ENCODE results near the gene HS3ST4.

Gene HS3ST4

GRCh38 chr16:26120729-26121128, 429.0 kb downstream of the HS3ST4 start:
- DNase-seq: no peak

GRCh38 chr16:26128296-26128695, 436.5 kb downstream of the HS3ST4 start:
- no peak for DNase-seq

GRCh38 chr16:26129997-26130396, 438.2 kb downstream of the HS3ST4 start:
- DNase-seq: no peak

- no peak for DNase-seq
Measured at GRCh38 chr16:26133416-26134093, 441.8 kb downstream of the HS3ST4 start.

- no peak for DNase-seq
Measured at GRCh38 chr16:26134588-26134987, 442.8 kb downstream of the HS3ST4 start.

- DNase-seq: no peak
Measured at GRCh38 chr16:26137956-26138355, 446.2 kb downstream of the HS3ST4 start.

- DNase-seq: no peak
Measured at GRCh38 chr16:26139091-26139490, 447.3 kb downstream of the HS3ST4 start.

GRCh38 chr16:26139884-26140283, 448.1 kb downstream of the HS3ST4 start:
- no peak for DNase-seq

GRCh38 chr16:26149364-26150190, 457.8 kb downstream of the HS3ST4 start:
- DNase-seq: no peak

GRCh38 chr16:26155221-26155620, 463.5 kb downstream of the HS3ST4 start:
- DNase-seq: no peak

- DNase-seq: no peak
Measured at GRCh38 chr16:26157319-26157718, 465.6 kb downstream of the HS3ST4 start.

- no peak for DNase-seq
Measured at GRCh38 chr16:26158142-26158759, 466.5 kb downstream of the HS3ST4 start.

- no peak for DNase-seq
Measured at GRCh38 chr16:26161461-26162180, 469.9 kb downstream of the HS3ST4 start.

GRCh38 chr16:26169473-26169872, 477.7 kb downstream of the HS3ST4 start:
- no peak for DNase-seq

GRCh38 chr16:26175944-26176343, 484.2 kb downstream of the HS3ST4 start:
- no peak for DNase-seq

GRCh38 chr16:26177438-26177837, 485.7 kb downstream of the HS3ST4 start:
- no peak for DNase-seq

GRCh38 chr16:26178298-26178697, 486.5 kb downstream of the HS3ST4 start:
- no peak for DNase-seq

GRCh38 chr16:26186091-26186615, 494.4 kb downstream of the HS3ST4 start:
- DNase-seq: no peak
